GM19324 (cell line): ENCODE data around the gene UBXN1.
A peak's percentile ranks its signal among the peaks of the same experiment; 100 is the strongest.

Experiments
- ATAC-seq: cut with Tn5 transposase; IDR thresholded peaks from one replicate; pipeline ENCODE4 v1.9.1; 2021; ENCODE audit warnings: mild to moderate bottlenecking, moderate library complexity; ENCODE audit not compliant: unreplicated experiment, low FRiP score

UBXN1 gene, protein sequence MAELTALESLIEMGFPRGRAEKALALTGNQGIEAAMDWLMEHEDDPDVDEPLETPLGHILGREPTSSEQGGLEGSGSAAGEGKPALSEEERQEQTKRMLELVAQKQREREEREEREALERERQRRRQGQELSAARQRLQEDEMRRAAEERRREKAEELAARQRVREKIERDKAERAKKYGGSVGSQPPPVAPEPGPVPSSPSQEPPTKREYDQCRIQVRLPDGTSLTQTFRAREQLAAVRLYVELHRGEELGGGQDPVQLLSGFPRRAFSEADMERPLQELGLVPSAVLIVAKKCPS

DNA sequence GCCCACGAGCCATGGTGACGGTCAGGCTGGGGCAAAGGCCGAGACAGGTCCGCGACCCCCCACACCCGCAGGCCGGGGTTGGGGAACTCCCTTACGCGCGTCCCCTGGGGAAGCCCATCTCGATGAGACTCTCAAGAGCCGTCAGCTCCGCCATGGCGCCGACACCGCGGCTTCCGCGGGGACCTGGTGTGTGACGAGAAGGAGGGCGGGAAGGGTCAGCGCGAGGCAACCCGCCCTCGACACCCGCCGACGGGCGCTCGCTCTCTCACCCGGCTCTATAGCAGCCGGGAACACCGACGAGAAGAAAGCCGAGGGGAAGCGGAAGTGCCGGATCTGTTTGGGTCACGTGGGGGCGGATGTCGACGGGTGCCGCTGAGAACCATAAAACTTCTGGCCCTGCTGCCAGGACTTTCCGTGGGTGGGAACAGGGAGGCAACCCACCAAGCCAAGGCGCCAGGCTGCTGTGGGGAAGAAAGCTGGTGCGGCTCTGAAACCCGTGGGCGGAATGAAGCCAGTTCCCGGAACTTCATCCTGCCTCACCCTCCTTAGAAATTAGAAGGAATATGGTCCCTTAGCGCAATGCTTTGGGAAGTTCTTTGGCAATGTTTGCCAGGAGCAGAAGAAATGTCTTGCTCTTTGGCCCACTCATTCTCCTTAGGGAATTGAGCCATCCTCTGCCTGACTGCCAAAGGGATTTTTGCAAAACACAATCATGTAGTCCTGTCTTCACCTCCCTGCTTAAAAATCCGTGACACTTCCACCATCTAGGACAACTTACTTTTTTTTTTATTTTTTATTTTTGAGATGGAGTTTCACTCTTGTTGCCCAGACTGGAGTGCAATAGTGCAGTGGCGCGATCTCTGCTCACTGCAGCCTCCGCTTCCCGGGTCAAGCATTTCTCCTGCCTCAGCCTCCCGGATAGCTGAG is at the start of gene UBXN1:
Gene UBXN1 (minus strand): TSS at position 304 of the 927 bp plus-strand sequence. CDS start 150 bp downstream, at position 154.
- ATAC-seq, result no peak

GRCh38 chr11:62728171-62728988 is 49.5 kb upstream of the UBXN1 start, which contains the start of gene TTC9C:
TTC9C (plus strand) TSS chr11:62728486; CDS start chr11:62728849, 363 bp downstream.
- ATAC-seq, result peak; percentile 18

DNA sequence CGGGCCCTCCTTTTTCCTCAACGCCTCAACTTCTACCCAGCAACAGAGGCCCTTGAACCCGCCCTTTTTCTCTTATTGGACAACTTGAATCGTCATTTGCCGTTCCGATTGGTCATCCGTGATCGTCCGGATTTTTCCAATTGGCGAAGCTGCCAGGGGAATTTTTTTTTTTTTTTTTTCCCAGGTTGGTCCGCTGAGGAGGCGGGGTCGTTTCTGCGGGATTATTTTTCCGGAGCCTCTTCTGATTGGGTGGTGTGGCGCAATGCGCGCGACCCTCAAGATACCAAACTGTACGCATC is 48.9 kb upstream of the UBXN1 start:
- ATAC-seq, result peak; percentile 63

- ATAC-seq, result peak; percentile 83
These were observed 48.4 kb upstream of the UBXN1 start, which contains the start of gene HNRNPUL2 for GRCh38 chr11:62727165-62727871. HNRNPUL2 (minus strand) TSS chr11:62727457; CDS start chr11:62727156, 301 bp downstream.

- no peak for ATAC-seq
These were observed 48.0 kb upstream of the UBXN1 start for GRCh38 chr11:62726915-62727164.

DNA sequence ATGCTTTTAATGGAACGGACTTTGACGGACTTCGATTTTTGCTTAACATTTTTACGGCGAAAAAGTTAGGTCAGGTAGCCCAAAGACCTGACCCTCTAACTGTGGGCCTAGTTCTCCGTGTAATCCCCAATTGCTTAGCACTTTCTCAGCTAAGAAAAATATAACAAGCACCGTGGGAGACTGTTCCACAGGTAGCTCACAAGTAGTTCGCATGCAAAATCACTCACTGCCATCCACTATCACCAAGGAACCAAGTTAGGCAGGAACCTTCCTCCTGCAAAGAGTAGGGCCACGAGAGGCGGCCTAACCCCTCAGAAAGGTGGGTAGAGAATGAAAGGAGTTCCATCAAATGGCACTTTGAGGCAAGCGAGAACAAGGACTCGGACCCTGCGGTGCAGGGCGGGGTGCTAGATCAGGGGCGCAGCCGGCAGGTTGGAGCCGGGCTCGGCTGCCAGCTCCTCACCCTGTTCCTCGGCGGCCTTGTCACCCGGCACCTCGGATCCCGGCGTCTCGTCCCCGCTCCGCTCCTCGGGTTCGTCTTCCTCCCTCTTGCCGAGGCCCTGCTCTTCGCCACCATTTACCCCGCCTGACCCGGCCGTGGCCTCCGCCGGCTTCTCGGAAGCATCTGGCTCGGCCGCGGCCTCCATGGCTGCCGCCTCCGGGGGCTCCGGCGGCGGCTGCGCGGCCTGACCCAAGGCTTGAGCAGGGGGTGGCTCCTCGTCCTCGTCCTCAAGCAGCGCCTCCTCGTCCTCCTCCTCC is 47.5 kb upstream of the UBXN1 start:
- no peak for ATAC-seq

GRCh38 chr11:62725646-62726045 is 46.8 kb upstream of the UBXN1 start:
- no peak for ATAC-seq

GRCh38 chr11:62724171-62724570 is 45.3 kb upstream of the UBXN1 start:
- ATAC-seq, result no peak

GRCh38 chr11:62721994-62722393 is 43.1 kb upstream of the UBXN1 start:
- ATAC-seq, result no peak

DNA sequence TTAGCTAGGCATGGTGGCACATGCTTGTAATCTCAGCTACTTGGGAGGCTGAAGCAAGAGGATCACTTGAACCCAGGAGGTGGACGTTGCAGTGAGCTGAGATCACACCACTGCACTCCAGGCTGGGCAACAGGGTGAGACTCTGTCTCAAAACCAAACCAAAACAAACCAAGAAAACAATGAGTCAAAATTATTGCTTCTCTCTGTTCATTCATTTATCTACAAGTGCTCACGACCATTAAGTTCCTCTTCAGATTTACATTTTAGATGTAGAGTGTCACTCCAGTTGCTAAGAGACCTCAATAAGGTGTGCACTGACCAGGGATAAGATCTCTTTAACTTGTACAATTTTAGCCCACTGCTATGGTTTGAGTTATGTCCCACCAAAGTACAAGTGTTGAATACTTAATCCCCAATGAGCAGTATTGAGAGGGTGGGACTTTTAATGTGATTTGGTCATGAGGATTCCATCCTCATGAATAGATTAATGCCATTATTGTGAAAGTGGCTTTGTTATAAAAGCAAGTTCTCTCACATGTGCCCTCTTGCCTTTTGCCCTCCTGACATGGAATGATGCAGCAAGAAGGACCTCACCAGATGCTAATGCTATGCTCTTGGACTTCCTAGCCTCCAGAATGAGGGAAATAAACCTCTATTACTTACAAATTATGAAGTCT is 40.6 kb upstream of the UBXN1 start:
- no peak for ATAC-seq

- ATAC-seq, result no peak
These were observed 37.9 kb upstream of the UBXN1 start for GRCh38 chr11:62716816-62717215.

- no peak for ATAC-seq
These were observed 37.3 kb upstream of the UBXN1 start for GRCh38 chr11:62716206-62716605.

- no peak for ATAC-seq
These were observed 36.6 kb upstream of the UBXN1 start for GRCh38 chr11:62715150-62716130.

DNA sequence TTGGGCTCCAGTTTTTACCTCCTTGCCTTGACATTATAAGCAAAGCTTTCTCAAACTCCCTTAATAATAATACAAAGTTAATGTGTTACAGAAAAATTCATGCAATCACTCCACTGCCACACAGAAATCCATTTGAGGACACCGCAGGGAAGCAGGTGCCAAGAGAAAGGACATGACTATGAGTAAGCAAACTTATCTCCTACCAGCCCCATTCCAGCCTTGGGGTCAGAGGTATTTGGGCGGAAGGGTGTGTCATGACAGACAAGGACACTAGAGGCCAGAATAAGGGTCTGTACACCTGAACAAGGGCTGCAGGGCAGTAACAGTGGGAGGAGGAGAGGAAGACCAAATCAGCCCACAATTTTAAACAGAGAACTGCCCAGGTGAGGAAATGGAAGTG is 34.5 kb upstream of the UBXN1 start:
- ATAC-seq, result no peak

DNA sequence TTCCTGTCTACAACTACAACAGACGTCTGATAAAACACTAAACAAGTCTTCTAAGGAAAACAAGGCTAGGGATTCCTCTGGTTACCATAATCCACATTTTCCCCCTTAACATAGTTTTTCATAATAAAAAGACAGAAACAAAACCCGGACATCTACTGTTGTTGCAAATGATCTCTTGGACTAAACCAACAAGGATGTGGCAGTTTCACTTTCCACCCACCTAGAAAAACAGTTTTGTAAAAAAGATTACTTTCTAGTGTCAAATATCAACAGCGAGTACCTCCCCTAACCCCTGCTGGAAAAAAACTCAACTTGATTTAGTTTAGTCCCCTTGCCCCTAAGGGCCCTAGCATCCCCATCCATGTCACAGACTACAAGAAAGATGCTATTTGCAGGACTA is 34.0 kb upstream of the UBXN1 start:
- no peak for ATAC-seq

DNA sequence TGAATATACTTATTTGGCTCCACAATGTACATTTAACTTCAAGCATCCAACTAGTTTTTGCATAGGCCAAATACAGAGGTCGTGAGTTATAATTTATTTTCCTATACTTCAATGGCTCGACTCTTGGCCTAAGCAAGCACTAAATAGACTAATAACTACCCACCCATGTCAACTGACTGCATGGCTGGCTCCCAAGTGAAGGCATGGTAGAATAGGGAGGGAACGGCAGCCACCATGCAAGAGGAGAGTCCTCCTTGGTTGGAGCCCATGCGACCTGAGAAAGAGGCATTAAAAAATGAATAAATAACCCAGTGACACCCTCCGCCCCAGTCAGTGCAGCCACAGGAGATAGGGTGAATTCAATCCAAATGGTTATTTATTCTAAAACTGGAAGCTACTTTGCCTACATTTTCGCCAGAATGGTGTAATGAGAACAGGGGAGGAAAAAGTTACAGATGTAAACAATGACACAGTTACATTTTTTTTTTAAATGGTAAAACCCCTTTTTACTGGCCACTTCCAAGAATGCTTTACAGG is 33.5 kb upstream of the UBXN1 start:
- no peak for ATAC-seq

- no peak for ATAC-seq
These were observed 31.1 kb upstream of the UBXN1 start for GRCh38 chr11:62710001-62710345.
